Measurements from ENCODE around the gene GSTM1.

GSTM1 gene

GRCh38 chr1:109718495-109718894, 30.9 kb downstream of the GSTM1 start:
- in situ Hi-C loops (cut with MboI; ENCODE audit: low pct_unique_long_range_greater_than_20kb, low sequenced_read_pairs, unreplicated experiment) = no loop called here
- no peak for DNase-seq (ENCODE audit: low spot score)

GRCh38 chr1:109719337-109719837, 31.8 kb downstream of the GSTM1 start:
- DNase-seq (ENCODE audit: low spot score) = no peak
- in situ Hi-C loops (cut with MboI; ENCODE audit: low pct_unique_long_range_greater_than_20kb, low sequenced_read_pairs, unreplicated experiment) = no loop called here
- TF ChIP-seq, protein P1, sequence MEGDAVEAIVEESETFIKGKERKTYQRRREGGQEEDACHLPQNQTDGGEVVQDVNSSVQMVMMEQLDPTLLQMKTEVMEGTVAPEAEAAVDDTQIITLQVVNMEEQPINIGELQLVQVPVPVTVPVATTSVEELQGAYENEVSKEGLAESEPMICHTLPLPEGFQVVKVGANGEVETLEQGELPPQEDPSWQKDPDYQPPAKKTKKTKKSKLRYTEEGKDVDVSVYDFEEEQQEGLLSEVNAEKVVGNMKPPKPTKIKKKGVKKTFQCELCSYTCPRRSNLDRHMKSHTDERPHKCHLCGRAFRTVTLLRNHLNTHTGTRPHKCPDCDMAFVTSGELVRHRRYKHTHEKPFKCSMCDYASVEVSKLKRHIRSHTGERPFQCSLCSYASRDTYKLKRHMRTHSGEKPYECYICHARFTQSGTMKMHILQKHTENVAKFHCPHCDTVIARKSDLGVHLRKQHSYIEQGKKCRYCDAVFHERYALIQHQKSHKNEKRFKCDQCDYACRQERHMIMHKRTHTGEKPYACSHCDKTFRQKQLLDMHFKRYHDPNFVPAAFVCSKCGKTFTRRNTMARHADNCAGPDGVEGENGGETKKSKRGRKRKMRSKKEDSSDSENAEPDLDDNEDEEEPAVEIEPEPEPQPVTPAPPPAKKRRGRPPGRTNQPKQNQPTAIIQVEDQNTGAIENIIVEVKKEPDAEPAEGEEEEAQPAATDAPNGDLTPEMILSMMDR (IDR thresholded peaks at IDR 0.05; ENCODE audit: extremely low read depth, insufficient read depth, missing control alignments) = no peak

More at GRCh38 chr1:109718495-109718894, 30.9 kb downstream of the GSTM1 start:
- TF ChIP-seq, protein P1 (IDR thresholded peaks at IDR 0.05; ENCODE audit: extremely low read depth, insufficient read depth, missing control alignments) = no peak

GRCh38 chr1:109721042-109721441, 33.4 kb downstream of the GSTM1 start:
- no peak for DNase-seq (ENCODE audit: low spot score)
- TF ChIP-seq, protein P1 (IDR thresholded peaks at IDR 0.05; ENCODE audit: extremely low read depth, insufficient read depth, missing control alignments) = no peak
- in situ Hi-C loops (cut with MboI; ENCODE audit: low pct_unique_long_range_greater_than_20kb, low sequenced_read_pairs, unreplicated experiment) = no loop called here

GRCh38 chr1:109721971-109722370, 34.4 kb downstream of the GSTM1 start:
- TF ChIP-seq, protein P1 (IDR thresholded peaks at IDR 0.05; ENCODE audit: extremely low read depth, insufficient read depth, missing control alignments) = no peak
- in situ Hi-C loops (cut with MboI; ENCODE audit: low pct_unique_long_range_greater_than_20kb, low sequenced_read_pairs, unreplicated experiment) = no loop called here
- DNase-seq (ENCODE audit: low spot score) = no peak

GRCh38 chr1:109722908-109723691, 35.5 kb downstream of the GSTM1 start:
- no peak for DNase-seq (ENCODE audit: low spot score)
- TF ChIP-seq, protein P1 (IDR thresholded peaks at IDR 0.05; ENCODE audit: extremely low read depth, insufficient read depth, missing control alignments) = no peak
- in situ Hi-C loops (cut with MboI; ENCODE audit: low pct_unique_long_range_greater_than_20kb, low sequenced_read_pairs, unreplicated experiment) = no loop called here

DNA sequence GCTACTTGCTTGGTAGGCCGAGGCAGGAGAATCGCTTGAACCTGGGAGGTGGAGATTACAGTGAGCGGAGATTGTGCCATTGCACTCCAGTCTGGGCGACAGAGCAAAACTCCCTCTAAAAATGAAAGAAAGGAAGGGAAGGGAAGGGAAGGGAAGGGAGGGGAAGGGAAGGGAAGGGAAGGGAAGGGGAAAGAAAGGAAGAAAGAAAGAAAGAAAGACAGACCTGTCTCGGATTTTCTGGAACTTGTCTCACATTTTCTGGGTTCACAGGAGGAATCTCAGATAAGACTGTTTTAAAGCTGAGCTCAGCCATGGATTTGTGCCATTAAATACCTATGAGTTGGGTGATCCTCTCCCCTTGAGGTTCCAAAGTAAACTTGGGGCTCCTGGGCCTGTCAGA, 37.3 kb downstream of the GSTM1 start:
- DNase-seq (ENCODE audit: low spot score) = no peak
- TF ChIP-seq, protein P1 (IDR thresholded peaks at IDR 0.05; ENCODE audit: extremely low read depth, insufficient read depth, missing control alignments) = no peak
- in situ Hi-C loops (cut with MboI; ENCODE audit: low pct_unique_long_range_greater_than_20kb, low sequenced_read_pairs, unreplicated experiment) = no loop called here

Data from GM13977 (cell line).